ENCODE measurements around the gene MINDY2.

GRCh38 chr15:58805095-58805494 lies 34.0 kb downstream of the MINDY2 start:
- TF ChIP-seq CTCF (IDR thresholded peaks at IDR 0.05) (no peak), POLR2A (IDR thresholded peaks at IDR 0.05) (no peak)
